G401 (cell line): ENCODE measurements around the gene ST3GAL3. TPM values are rescaled to one million over a fixed set of nuclear protein-coding genes. Genes with fewer than 3 reads are reported as not detected.

Experiments
- DNase-seq: peaks from one replicate; pipeline ENCODE4 v3.0.0-alpha.2; 2015; ENCODE audit warnings: low spot score
- in situ Hi-C: cut with HindIII; loops from 2 replicates; pipeline ENCODE4 v1.10.0; 2016; ENCODE audit warnings: low sequenced_read_pairs, mixed read lengths
- total RNA-seq: library from RNA; depleted of rRNA; stranded (reverse); fragments of >200 nt; shearing (Covaris generic); gene quantifications from 2 replicates; pipeline ENCODE4 v1.2.3, GENCODE V29; 2014

The ST3GAL3 gene
- total RNA-seq, 1 experiment from 2014 or later, result 15.7 TPM

GRCh38 chr1:43858324-43858723, 151.0 kb downstream of the ST3GAL3 start:
- DNase-seq, result peak; percentile 51
- in situ Hi-C loops, result no loop called here

- DNase-seq, result no peak
- in situ Hi-C loops, result no loop called here
Observed at GRCh38 chr1:43861337-43861736, 154.0 kb downstream of the ST3GAL3 start.

GRCh38 chr1:43861988-43862735, 154.8 kb downstream of the ST3GAL3 start:
- no peak for DNase-seq
- in situ Hi-C loops, result no loop called here

DNA sequence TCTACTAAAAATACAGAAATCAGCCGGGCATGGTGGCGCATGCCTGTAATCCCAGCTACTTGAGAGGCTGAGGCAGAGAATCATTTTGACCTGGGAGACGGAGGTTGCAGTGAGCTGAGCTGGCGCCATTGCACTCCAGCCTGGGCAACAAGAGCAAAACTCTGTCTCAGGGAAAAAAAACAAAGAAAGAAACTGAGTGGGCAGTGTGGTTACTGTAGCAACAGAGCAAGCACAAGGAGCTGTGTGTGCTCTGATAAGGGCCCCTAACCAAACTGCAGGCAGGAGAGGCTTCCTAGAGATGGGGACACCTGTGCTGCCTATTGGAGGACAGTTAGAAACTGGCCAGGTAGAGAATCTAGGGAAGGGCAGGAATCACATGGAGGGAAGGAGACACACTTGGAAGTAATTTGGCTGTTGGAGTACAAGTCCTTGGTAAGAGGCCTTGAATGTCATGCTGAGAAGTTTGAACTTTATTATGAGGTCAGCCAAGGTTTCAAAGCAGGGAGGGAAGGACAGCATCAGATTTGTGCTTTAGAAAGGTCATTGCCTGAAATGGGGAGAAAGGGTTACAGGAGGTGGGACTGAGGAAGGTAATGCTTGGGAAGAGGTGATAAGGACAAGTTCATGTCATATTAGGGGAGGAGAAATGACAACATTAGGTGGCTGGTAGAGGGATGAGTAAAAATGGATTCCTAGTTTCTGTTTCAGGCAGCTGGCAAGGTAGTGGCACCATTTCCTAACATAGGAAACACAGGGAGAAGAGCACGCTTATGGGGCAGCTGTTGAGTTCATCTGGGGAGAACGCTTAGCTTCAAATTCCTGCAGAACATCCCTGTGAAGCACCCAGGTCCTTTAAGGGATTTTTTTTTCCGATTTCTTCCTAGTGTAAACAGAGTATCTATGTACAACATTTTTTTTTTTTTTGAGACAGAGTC, 157.0 kb downstream of the ST3GAL3 start:
- in situ Hi-C loops, result no loop called here
- DNase-seq, result no peak

DNA sequence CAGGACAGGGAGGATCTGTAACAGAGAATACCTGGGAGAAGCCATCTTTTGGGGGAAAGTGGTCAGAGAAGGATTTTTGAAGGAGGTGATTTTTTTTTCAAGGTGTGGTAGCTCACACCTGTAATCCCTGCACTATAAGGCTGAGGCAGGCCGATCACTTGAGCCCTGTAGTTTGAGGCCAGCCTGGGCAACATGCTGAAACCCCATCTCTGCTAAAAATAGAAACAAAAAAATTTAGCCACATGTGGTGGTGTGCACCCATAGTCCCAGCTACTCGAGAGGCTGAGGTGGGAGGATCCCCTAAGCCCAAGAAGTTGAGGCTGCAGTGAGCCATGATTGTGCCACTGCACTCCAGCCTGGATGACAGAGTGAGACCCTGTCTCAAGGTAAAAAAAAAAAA, 158.9 kb downstream of the ST3GAL3 start:
- DNase-seq, result no peak
- in situ Hi-C loops, result no loop called here

DNA sequence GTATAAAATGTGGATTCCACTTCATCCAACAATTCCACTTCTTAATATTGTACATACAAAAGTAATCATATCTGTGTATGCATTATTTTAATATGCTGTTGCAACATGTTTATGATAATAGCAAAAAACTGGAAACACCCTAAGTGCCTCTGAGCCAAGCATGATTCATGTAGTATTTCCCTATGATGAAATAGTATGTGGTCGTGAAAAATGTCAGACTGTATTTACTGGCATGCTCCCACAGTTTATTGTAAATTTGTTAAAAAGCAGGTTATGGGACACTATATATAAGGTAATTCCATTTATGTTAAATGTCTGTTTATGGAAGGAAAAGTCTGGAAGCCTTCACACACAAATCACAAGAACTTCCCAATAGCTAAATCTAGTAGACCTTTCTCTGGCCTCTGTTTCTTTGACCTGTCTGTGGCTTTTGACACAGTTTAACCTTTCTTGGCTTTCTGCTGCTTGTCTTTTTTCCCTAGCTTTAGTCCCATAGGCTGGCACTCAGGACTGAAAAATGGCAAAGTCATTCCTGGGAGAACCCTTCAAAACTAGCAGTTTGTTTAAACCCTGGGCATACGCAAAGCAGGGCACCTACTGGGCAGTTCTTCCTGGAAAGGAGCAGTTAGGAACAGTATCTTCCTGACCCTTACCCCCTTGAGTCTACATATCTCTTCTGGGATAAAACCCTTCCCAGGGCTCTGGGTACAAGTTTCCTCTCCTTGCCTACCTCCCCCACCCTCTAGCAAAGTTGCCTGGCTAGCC, 160.8 kb downstream of the ST3GAL3 start:
- DNase-seq, result no peak

GRCh38 chr1:43868741-43869067, 161.4 kb downstream of the ST3GAL3 start:
- in situ Hi-C loops, result no loop called here
- DNase-seq, result no peak

More for the DNA sequence above, 160.8 kb downstream of the ST3GAL3 start:
- in situ Hi-C loops, result no loop called here

- no peak for DNase-seq
- in situ Hi-C loops, result no loop called here
Observed at GRCh38 chr1:43870306-43870705, 163.0 kb downstream of the ST3GAL3 start.

GRCh38 chr1:43871181-43871910, 164.0 kb downstream of the ST3GAL3 start:
- no peak for DNase-seq
- in situ Hi-C loops, result no loop called here

DNA sequence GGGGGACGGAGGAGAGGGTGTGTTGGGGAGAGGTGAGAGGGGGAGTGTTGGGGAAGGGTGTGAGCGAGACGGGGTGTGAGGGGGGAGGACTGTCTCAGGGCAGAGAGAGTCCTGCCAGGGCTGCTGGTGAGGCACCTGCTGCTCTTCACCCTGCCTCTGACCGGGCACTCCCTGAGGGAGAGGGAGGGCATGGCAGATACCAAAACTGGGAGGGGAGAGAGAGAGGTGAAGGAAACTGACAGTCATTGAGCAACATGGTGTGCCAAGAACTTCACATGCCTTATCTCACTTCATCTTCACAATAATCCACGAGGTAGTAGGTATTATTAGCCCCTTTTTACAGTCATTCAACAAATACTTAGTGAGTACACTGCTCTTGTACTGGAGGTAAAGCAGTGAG, 164.9 kb downstream of the ST3GAL3 start:
- no peak for DNase-seq
- in situ Hi-C loops, result no loop called here

DNA sequence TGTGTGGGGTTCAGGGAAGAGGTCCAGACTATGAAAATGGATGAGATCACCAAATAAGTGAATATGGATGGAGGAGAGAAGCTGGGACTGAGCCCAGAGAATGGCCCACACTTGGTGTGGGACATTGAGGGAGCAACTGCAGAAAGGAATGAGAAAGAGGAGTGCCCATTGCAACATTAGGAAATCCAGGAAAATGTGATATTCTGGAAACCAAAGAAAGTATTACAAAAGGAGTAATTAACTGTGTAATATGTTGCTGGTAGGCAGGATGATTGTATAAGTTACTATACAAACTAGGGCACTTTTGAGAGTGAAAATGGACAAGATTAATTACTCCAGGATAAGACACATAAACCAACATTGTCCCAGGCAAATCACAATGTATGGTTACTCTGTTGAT, 166.5 kb downstream of the ST3GAL3 start:
- no peak for DNase-seq
- in situ Hi-C loops, result no loop called here

DNA sequence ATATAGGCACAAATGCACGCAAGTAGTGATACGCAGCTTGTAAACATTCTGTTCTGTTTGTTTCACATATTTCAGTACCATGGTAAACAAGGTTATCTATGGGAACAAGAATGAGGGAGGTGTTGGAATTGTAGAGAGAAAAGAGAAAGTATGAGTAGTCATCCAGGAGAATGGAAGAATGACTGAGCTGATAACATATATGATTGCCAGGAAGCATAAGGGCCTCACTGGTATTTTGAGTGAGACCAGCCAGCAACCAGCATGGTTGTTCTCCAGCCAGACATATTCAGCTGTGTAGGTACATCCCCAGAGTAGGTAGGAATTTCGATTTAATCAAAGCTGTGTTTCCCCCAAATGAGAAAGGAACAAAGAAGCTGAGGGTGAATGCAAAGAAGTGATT, 167.4 kb downstream of the ST3GAL3 start:
- in situ Hi-C loops, result no loop called here
- no peak for DNase-seq

DNA sequence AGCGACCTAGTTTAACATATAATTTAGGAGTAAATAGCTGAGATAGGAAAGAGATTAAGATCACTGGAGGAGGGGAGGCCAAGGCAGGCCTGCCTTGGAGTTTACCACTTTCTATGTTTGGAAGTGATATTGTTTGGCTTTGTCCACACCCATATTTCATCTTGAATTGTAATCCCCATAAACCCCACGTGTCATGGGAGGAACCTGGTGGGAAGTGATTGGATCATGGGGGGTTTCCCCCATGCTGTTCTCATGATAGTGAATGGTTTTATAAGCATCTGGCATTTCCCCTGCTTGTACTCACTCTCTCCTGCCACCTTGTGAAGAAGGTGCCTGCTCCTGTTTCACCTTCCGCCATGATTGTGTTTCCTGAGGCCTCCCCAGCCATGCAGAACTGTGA, 168.0 kb downstream of the ST3GAL3 start:
- in situ Hi-C loops, result no loop called here
- no peak for DNase-seq

GRCh38 chr1:43877101-43877500, 169.8 kb downstream of the ST3GAL3 start:
- no peak for DNase-seq
- in situ Hi-C loops, result no loop called here

GRCh38 chr1:43878440-43878839, 171.1 kb downstream of the ST3GAL3 start:
- DNase-seq, result no peak
- in situ Hi-C loops, result no loop called here

DNA sequence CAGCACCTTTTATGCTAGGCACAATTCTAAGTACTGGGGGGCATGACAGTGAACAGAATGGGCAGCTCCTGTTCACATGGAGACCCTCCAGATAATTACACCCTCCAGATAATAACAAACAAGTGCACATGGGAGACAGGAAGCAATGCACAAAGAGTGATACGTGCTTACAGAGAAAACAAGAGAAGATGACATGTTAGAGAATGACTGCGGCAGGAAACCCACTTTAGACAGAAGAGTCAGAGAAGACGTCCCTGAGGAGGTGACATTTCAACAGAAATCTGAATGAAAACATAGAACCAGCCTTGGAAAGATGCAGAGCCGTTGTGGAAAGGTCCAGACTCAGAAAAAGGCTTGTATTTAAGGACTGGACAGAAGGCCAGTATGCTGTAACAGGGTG, 171.5 kb downstream of the ST3GAL3 start:
- no peak for DNase-seq
- in situ Hi-C loops, result no loop called here

DNA sequence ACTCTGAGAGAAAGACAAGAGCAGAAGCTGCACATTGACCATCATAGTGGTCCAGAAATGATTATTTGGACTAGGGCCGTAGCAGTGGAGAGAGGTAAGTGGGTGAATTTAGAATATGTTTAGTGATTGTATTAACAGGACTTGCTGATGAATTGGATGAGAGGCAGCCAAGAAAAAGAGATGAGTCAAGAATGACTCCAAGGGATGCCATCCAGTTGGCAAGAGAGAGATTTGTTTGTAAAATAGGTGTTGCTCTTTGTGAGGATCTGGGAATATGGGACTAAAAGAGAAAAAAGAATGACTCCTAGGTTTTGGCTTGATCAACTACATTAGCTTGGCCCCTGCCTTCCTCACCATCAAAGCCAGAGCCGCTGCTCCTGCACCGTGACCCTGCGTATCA, 172.1 kb downstream of the ST3GAL3 start:
- in situ Hi-C loops, result no loop called here
- no peak for DNase-seq

GRCh38 chr1:43879996-43880395, 172.7 kb downstream of the ST3GAL3 start:
- in situ Hi-C loops, result no loop called here
- no peak for DNase-seq

DNA sequence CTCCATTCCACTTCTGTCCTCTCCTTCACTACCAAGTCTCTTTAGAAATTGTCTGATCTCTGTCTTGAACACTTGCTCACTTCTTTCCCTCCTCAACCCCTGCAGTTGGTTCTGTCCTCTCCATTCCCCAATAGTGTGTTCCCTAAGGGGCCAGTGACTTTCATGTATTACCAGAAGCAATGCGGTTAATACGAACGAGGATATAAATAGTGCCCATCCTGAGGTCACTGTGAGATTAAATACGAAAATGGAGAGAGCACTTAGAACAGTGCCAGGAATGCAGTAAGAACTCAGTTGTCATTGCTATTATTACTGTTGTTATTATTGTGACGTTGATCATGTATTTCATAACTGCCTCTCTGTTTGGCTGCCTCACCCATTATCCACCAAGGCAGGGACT, 173.3 kb downstream of the ST3GAL3 start:
- no peak for DNase-seq
- in situ Hi-C loops, result no loop called here
